Measurements from ENCODE around the gene AGPAT3.

The AGPAT3 gene

DNA sequence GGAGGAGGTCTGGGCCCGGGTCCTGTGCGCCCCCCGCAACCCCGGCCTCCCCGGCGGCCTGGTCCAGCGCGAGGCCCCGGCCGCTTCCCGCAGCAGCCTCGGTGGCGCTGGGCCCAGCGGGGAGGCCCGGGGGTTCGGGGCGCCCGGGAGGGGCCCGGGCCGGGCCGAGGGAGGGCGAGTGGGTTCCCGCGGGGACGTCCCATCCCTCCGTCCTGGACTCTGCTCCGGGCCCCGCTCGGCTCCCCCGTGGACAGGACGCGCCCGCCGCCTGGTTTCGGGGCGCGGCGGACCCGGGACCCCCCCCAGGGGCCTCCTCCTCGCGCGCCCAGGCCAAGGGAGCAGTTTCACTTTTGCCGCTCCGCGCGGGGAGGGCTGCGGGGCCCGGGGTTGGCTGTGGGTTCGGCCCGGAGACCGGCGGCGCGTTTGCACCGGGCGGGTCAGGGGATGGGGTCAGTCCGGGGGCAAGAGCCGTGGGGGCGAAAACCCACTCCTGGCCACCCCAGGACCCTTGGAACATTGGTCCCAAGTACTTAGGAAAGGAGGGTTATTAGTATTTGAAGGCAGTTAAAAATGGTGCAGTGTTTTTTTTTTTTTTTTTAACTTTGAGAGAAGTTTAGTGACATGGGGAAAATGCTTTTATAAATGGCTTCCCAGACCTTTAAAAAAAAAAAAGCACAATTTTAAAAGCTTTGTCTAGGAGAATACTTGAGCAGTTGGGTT, 677 bp downstream of the AGPAT3 start (continued):
- TF ChIP-seq GLIS1 (tag by site-specific recombination; IDR thresholded peaks at IDR 0.05) (peak; percentile 50), BCL11A (tag by site-specific recombination; IDR thresholded peaks at IDR 0.05; ENCODE audit: low read depth) (peak; percentile 17; the same call in 1 of the 2 replicates), ZNF112 (tag by site-specific recombination; IDR thresholded peaks at IDR 0.05) (no peak), ZNF561 (tag by site-specific recombination; IDR thresholded peaks at IDR 0.05; ENCODE audit: borderline replicate concordance) (peak; percentile 72; the same call in 1 of the 2 replicates), GLIS2 (tag by site-specific recombination; IDR thresholded peaks at IDR 0.05) (peak; percentile 61), ZNF785 (tag by site-specific recombination; IDR thresholded peaks at IDR 0.05) (no peak), ZNF184 (tag by site-specific recombination; IDR thresholded peaks at IDR 0.05) (no peak), ZNF324 (tag by site-specific recombination; IDR thresholded peaks at IDR 0.05) (0 out of 2 replicates have a peak, but pooled peaks have one; percentile 29), KLF10 (tag by site-specific recombination; IDR thresholded peaks at IDR 0.05) (peak; percentile 44; the same call in 1 of the 2 replicates), ZBTB48 (tag by site-specific recombination; IDR thresholded peaks at IDR 0.05) (peak; percentile 37; the same call in 1 of the 2 replicates), ZNF24 (tag by site-specific recombination; IDR thresholded peaks at IDR 0.05) (0 out of 2 replicates have a peak, but pooled peaks have one; percentile 54), ZEB2 (tag by site-specific recombination; IDR thresholded peaks at IDR 0.05) (peak; percentile 69; the same call in 1 of the 2 replicates), KLF9 (tag by site-specific recombination; IDR thresholded peaks at IDR 0.05; ENCODE audit: low read depth) (peak; percentile 9; the same call in 1 of the 2 replicates), ZNF677 (tag by site-specific recombination; IDR thresholded peaks at IDR 0.05) (0 out of 2 replicates have a peak, but pooled peaks have one; percentile 11), ZNF140 (tag by site-specific recombination; IDR thresholded peaks at IDR 0.05) (no peak), ZIC2 (tag by site-specific recombination; IDR thresholded peaks at IDR 0.05) (peak; percentile 29), SP7 (tag by site-specific recombination; IDR thresholded peaks at IDR 0.05) (peak; percentile 35), KLF8 (tag by site-specific recombination; IDR thresholded peaks at IDR 0.05) (peak; percentile 52; the same call in 1 of the 2 replicates), ZNF121 (tag by site-specific recombination; IDR thresholded peaks at IDR 0.05) (no peak), ZNF571 (tag by site-specific recombination; IDR thresholded peaks at IDR 0.05) (no peak), ZFP41 (tag by site-specific recombination; IDR thresholded peaks at IDR 0.05; ENCODE audit: borderline replicate concordance) (no peak), ZNF792 (tag by site-specific recombination; IDR thresholded peaks at IDR 0.05) (no peak), ZNF335 (tag by site-specific recombination; conservative IDR thresholded peaks at IDR 0.05) (peak; percentile 54), HOXA7 (CRISPR knock-in tag; IDR thresholded peaks at IDR 0.05; ENCODE audit: borderline replicate concordance) (no peak), ZNF211 (tag by site-specific recombination; IDR thresholded peaks at IDR 0.05; ENCODE audit: low read depth) (no peak)
- TF ChIP-seq, protein P1, sequence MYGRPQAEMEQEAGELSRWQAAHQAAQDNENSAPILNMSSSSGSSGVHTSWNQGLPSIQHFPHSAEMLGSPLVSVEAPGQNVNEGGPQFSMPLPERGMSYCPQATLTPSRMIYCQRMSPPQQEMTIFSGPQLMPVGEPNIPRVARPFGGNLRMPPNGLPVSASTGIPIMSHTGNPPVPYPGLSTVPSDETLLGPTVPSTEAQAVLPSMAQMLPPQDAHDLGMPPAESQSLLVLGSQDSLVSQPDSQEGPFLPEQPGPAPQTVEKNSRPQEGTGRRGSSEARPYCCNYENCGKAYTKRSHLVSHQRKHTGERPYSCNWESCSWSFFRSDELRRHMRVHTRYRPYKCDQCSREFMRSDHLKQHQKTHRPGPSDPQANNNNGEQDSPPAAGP (tag by site-specific recombination; IDR thresholded peaks at IDR 0.05): no peak; the same call in 1 of the 2 replicates
- TF ChIP-seq, protein P2, sequence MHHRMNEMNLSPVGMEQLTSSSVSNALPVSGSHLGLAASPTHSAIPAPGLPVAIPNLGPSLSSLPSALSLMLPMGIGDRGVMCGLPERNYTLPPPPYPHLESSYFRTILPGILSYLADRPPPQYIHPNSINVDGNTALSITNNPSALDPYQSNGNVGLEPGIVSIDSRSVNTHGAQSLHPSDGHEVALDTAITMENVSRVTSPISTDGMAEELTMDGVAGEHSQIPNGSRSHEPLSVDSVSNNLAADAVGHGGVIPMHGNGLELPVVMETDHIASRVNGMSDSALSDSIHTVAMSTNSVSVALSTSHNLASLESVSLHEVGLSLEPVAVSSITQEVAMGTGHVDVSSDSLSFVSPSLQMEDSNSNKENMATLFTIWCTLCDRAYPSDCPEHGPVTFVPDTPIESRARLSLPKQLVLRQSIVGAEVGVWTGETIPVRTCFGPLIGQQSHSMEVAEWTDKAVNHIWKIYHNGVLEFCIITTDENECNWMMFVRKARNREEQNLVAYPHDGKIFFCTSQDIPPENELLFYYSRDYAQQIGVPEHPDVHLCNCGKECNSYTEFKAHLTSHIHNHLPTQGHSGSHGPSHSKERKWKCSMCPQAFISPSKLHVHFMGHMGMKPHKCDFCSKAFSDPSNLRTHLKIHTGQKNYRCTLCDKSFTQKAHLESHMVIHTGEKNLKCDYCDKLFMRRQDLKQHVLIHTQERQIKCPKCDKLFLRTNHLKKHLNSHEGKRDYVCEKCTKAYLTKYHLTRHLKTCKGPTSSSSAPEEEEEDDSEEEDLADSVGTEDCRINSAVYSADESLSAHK (tag by site-specific recombination; IDR thresholded peaks at IDR 0.05): peak; percentile 72; the same call in 1 of the 2 replicates
- TF ChIP-seq, protein P3, sequence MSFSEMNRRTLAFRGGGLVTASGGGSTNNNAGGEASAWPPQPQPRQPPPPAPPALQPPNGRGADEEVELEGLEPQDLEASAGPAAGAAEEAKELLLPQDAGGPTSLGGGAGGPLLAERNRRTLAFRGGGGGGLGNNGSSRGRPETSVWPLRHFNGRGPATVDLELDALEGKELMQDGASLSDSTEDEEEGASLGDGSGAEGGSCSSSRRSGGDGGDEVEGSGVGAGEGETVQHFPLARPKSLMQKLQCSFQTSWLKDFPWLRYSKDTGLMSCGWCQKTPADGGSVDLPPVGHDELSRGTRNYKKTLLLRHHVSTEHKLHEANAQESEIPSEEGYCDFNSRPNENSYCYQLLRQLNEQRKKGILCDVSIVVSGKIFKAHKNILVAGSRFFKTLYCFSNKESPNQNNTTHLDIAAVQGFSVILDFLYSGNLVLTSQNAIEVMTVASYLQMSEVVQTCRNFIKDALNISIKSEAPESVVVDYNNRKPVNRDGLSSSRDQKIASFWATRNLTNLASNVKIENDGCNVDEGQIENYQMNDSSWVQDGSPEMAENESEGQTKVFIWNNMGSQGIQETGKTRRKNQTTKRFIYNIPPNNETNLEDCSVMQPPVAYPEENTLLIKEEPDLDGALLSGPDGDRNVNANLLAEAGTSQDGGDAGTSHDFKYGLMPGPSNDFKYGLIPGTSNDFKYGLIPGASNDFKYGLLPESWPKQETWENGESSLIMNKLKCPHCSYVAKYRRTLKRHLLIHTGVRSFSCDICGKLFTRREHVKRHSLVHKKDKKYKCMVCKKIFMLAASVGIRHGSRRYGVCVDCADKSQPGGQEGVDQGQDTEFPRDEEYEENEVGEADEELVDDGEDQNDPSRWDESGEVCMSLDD (tag by site-specific recombination; IDR thresholded peaks at IDR 0.05): peak; percentile 48; the same call in 1 of the 2 replicates
- TF ChIP-seq, protein P4, sequence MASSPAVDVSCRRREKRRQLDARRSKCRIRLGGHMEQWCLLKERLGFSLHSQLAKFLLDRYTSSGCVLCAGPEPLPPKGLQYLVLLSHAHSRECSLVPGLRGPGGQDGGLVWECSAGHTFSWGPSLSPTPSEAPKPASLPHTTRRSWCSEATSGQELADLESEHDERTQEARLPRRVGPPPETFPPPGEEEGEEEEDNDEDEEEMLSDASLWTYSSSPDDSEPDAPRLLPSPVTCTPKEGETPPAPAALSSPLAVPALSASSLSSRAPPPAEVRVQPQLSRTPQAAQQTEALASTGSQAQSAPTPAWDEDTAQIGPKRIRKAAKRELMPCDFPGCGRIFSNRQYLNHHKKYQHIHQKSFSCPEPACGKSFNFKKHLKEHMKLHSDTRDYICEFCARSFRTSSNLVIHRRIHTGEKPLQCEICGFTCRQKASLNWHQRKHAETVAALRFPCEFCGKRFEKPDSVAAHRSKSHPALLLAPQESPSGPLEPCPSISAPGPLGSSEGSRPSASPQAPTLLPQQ (tag by site-specific recombination; IDR thresholded peaks at IDR 0.05): peak; percentile 10; the same call in 1 of the 2 replicates
